Globus pallidus (tissue), 1 donor: ENCODE results near the gene CCDC33.
"Not testable (repeated sequence)": the region's sequence is repeated elsewhere in the genome, so short reads cannot be mapped to it uniquely, and the experiment has no call there.

Source experiments
- DNase-seq: peaks from one replicate; pipeline ENCODE4 v3.0.0-alpha.2; 2015; ENCODE audit warnings: low spot score

Gene CCDC33

DNA sequence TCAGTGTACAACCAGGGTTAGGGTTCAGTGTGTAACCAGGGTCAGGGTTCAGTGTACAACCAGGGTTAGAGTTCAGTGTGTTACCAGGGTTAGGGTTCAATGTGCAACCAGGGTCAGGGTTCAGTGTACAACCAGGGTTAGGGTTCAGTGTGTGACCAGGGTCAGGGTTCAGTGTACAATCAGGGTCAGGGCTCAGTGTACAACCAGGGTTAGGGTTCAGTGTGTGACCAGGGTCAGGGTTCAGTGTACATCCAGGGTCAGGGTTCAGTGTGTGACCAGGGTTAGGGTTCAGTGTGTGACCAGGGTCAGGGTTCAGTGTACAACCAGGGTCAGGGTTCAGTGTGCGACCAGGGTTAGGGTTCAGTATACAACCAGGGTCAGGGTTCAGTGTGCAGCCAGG lies 98.0 kb downstream of the CCDC33 start:
- DNase-seq: no peak

DNA sequence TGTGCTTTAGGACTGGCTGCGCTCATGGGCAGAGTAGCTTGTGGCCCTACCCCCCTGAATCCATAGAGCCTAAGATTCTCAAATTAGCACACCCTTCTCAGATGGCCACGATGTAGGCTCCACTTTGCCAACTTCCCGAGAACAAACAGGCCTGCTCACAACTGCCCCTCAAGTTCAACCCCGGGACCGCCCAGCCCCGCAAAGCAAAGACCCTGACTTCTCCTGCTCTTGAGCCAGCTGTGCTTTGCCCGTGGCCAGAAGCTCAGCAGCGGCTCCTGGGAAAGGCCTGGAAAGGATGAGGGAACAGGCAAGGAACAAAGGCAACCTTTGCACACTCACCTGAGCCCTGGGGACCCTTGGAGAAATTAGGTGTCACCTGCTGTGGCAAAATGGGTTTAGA lies 99.3 kb downstream of the CCDC33 start:
- no peak for DNase-seq

DNA sequence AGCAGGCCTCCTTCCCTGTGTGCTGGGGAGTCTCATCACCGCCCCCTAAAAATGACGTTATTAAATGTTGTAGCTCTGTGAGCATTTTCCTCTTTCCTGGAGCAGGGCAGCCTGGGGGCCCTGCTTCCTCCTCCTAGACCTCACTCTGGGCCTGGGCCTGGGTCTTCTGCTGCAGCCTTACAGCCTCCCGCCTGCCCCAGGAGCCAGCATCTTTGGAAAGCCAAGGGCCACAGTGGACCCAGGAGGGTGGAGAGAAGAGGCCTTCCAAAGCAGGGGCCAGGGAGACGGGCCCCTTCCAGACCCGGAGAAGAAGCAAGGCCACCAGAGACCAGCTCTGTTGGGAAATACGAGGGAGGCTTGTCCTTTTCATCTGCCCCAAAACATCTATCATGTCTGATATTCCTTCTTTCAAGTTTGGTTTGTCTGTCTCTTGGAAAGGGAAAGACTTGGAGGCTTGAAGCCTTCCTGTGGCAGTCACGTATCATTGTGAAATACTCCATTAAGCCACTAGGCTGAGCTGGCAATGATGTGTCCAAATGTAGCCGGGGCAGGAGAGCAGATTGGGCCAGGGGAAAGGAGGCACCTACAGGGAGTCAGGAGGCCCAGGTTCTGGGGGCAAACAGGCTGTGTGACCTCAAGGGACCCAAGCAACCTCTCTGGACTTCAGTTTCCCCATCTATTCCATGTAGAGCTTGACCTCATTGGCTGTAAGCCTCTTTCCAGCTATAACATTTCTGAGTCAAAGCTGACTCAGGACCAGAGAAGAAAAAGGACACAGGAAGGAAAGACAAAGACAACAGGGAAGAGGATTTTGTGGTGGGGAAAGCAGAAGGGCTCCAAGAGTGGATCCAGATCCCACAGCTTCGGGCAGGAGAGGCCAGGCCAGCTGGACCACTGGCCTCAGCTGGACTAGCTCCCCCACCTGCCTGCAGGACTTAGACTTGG lies 100.2 kb downstream of the CCDC33 start:
- DNase-seq: no peak

DNA sequence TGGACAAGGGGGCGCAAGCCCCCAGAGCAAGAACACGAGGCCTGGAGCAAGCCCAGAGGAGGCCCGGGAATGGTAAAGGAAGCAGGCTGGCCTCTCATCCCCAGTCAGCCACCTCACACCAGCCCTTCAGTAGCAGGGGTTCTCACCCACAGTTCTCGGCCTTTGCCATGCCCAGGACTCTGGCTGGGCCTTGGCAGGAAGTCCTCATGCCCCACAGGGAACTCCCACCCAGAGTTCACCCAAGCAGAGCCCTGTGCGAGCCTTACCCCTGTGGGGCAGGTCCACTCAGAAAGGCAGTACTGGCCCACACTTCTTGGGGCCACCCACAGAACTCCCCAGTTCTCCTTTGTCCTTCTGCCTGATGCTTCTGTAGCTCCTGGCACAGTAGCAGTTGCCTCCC lies 101.0 kb downstream of the CCDC33 start:
- DNase-seq: no peak

DNA sequence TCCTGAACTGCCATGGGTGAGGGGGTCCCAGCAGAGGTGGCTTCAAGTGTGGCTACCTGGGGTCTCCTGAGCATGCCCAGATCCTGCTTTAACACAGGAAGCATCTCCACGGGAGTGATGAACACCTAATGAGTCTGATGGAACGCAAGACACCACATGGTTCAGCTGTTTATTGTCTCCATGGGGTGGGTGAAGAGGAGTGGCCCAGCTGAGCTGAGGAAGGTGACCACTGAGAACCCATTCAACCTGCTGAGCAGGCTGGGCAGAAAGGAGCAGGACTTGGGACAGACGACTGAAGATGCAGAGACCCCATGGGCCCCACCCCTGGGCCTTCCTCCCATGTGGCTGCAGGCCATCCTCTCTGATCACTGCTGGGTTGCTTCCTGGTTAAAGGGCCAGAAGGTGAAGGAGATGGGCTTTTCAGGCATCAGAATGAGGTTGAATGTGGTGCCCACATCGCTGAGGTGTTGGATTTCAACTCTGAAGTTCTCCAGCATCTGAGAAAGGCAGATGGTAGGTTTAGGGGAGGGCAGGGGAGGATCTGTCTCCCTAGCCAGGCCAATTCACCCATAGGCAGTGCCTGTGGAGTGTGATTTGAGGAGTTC lies 101.6 kb downstream of the CCDC33 start:
- no peak for DNase-seq

GRCh38 chr15:74338676-74339075 lies 102.5 kb downstream of the CCDC33 start:
- DNase-seq: no peak

DNA sequence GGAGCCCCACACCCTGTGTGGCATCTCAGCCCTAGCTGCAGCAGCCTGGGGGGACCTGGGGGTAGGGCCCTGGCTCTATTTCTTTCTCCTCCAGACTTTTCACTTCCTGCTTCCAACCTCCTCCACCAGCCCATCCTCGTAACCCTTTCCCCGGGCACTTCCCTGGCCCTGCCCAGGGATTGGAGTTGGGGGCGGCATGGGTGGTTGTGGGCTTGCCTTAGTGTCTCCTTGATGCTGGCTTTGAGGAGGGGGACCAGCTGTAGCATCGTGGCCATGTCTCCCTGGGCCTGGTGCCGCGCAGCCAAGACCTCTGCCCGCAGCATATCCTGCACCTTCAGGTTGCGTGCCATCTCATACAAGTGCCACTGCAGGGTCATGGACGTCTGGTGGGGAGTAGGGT lies 103.2 kb downstream of the CCDC33 start:
- no peak for DNase-seq

- DNase-seq: no peak
Observed at GRCh38 chr15:74340150-74340549, 104.0 kb downstream of the CCDC33 start.

DNA sequence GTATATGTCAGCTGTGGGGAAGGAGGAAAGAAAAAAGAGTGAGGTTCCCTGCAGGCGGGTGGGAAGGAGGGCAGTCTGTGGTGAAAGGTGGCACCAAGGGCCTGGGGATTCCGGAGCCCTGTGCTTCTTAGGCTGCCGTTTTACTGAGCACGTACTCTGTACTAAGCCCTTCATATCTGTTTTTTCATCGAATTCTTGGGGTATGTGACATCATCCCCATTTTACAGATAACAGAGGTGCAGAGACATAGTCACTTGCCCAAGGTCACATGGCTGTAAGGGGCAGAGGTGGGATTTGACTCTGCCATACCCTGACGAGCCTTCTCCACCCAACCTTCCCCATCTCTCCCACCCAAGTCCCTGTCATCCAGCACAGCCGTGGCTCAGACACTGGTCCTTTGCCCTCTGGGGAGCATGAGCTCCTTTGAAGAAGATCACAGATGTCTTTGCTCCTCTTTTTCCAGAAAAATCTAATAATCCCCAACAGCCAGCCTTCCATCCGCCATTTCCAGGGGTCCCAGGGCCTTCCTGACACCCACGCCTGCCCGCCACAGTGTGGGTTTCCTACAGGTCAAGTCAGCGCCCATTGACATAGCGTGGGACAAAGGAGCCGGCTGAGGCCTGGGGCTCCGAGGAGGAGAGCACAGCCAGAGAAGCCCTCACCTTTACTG lies 107.1 kb downstream of the CCDC33 start:
- DNase-seq: no peak

- DNase-seq: no peak
Observed at GRCh38 chr15:74343797-74344127, 107.6 kb downstream of the CCDC33 start.

DNA sequence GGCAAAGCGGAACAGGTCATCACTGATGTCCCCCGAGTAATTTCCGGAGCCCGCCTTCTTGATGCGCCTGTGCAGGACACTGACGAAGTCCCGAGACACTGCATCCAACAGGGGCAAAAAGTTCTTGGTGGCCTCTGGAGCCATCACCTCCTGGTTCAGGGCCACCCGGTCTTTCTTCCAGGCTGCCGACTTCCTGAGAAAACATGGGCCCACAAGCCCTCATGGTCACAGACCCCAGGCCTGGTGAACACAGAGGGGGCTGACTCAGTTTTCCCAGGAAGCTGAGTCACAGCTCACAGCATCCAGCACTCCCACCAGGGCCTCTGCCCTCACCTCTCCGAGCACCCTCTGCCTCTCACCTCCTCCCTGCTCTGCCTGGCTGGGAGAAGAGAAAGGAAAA lies 108.9 kb downstream of the CCDC33 start:
- DNase-seq: no peak

DNA sequence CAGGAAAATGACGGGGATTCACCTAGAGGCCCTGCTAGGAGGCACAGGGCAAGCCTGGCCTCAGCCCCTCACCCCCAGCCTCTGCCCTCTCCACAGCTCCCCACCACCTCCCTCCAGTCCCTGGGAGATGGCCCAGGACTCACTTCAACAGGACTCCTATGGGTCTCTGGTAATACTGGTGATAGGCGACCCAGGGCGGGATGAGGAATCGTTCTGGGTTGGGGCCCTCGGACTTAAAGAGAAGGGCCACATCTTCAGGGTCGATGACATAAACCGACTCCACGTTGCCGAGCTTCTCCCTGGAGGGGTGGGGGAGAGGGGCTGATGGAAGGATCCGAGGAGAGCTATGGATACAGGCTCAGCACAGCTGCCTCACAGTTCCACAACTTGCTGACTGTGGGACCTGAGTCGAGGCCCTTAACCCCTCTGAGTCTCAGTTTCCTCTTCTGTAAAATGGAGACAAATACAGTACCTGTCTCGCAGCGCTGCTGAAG lies 111.7 kb downstream of the CCDC33 start:
- no peak for DNase-seq

DNA sequence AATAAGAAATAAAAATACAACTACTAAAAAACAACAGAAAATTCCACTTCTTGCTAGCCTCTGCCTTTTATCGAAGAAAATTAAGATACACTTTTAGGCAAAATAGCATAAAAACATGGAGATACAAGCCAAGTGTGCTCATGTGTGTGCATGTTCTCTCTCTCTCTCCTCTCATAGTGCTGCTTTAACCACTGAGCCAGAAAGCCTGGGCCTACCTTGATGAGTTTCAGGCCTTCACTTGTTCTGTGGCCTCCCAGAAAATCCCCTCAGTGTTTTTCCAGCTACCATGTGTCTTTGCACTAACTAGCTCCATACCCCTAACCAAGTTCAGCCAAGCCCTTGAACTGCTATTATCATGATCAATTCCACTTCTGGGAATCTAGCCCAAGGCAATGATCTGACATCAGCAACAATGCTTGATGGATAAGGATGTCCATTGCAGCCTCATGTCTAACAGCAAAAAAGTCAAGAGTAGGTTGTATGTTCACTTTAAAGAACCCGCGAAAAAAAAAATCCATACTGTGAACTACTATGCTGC lies 113.2 kb downstream of the CCDC33 start:
- DNase-seq: no peak

DNA sequence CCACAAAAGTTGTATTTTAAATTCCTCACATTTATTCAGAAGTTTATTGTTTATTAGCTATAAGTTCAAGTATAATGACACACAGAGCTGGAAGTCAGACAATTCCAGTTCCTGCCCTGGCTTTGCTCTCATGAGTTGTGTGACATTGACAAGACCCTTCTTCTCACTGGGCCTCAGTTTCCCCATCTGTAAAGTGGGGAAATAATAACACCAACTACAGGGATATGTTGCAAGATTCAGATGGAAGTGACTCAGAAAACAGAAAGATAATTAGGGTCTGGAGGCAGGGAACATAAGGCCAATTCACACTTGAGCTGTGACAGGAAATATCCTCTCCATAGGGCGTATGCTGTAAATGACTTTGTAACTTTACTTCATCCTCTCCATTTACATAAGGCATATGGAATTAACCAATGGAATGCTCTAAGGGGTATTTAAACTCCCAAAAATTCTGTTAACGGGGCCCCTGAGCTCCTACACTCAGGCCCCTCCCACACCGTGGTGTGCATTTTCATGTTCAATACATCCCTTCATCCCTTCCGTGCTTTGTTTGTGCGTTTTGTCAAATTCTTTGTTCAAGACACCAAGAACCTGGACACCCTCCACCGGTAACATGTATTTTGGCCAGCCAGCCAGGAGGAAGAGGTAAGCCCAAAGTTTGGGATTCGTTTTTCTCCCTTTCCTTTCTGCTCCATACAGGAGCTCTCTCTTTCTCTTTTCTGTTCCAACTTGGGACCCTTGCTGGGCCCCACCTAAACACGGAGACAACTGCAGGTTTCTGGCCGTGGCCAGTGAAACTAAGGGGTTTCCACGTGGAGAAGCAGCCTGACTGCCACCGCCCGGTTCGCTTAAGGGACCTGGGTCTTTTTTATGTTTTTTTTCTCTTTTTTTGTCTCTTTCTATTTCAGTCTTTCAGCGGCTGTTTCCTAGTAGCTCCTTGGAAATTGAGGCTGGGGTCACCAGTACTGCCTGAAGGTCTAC lies 114.5 kb downstream of the CCDC33 start:
- DNase-seq: no peak

GRCh38 chr15:74351670-74352069 lies 115.5 kb downstream of the CCDC33 start:
- DNase-seq: no peak

- no peak for DNase-seq
Observed at GRCh38 chr15:74352393-74352910, 116.3 kb downstream of the CCDC33 start.

DNA sequence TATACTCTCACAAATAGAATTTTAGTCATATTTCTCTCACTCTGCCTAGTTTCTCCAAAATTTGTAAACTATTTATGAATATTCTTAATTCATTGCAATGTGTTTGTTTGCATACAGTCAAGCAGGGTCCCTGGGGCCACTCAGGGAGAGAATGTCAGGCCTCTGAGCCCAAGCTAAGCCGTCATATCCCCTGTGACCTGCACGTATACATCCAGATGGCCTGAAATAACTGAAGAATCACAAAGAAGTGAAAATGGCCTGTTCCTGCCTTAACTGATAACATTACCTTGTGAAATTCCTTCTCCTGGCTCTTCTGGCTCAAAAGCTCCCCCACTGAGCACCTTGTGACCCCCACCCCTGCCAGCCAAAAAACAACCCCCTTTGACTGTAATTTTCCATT lies 117.9 kb downstream of the CCDC33 start:
- not testable (repeated sequence) for DNase-seq

DNA sequence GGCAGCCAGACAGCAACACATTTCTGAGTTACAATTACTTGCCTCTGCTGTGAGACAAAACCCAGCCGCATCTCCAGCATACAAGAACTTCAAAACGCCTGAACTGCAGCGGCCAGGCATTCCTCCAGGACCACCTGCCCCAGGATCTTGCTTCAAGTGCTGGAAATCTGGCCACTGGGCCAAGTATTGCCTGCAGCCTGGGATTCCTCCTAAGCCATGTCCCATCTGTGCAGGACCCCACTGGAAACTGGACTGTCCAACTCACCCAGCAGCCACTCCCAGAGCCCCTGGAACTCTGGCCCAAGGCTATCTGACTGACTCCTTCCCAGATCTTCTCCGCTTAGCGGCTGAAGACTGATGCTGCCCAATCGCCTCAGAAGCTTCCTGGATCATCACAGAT lies 119.9 kb downstream of the CCDC33 start:
- not testable (repeated sequence) for DNase-seq

- not testable (repeated sequence) for DNase-seq
Observed at GRCh38 chr15:74357514-74357913, 121.4 kb downstream of the CCDC33 start.

DNA sequence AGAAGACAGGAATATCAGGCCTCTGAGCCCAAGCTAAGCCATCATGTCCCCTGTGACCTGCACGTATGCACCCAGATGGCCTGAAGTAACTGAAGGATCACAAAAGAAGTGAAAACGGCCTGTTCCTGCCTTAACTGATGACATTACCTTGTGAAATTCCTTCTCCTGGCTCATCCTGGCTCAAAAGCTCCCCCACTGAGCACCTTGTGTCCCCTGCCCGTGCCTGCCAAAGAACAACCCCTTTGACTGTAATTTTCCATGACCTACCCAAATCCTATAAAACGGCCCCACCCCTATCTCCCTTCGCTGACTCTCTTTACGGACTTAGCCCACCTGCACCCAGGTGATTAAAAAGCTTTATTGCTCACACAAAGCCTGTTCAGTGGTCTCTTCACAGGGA lies 123.2 kb downstream of the CCDC33 start:
- not testable (repeated sequence) for DNase-seq

DNA sequence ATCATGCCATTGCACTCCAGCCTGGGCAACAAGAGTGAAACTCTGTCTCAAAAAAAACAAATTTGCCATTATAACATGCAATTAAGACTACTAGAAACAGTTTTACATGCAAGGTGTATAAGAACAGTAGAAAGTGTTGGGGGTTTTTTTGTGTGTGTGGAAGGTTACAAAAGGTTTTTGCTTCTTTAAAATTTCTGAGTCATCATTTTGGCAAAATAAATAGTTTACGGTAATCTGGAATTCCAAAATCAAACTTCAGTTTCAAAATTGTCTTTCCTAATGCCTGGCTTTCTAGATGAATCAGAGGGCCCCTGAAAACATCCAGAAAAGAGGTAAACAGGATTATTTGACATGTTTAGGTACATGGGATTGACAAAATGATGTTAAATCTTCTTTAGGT lies 124.7 kb downstream of the CCDC33 start:
- DNase-seq: not testable (repeated sequence)
